Measurements from ENCODE around the gene CRTAP.

DNA sequence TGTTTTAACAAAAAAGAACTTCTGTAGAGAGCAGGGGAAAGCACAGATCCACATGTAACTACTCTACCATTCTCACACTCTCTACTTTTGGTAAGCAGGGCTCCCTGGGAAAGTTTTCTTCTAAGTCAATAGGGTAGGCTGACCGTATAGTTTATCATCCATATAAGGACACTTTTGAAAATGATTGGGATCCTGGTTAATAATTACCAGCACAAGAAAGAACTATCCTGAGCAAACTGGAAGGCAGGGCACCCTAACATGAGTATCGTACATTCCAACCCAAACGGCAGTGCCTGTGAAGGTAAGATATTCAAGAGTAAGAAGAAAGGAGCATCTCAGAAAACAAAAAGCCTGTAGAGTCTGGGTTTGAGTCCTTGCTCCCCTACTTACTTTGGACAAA, 82.7 kb downstream of the CRTAP start:
- TF ChIP-seq CTCF (IDR thresholded peaks at IDR 0.05) (no peak), POLR2A (IDR thresholded peaks at IDR 0.05) (no peak)
